K562 (cell line): ENCODE results near the gene SIRPD. TPM values are rescaled to one million over a fixed set of nuclear protein-coding genes. Genes with fewer than 3 reads are reported as not detected.

ENCODE experiments used
- ATAC-seq: fragments of 200-7000 bp; cut with Tn5 transposase; 3 replicates; pipeline ENCODE4 v1.9.1; 2020; ENCODE audit warnings: moderate library complexity
- BruUV-seq: library from RNA; stranded (reverse); fragments of 400-500 nt; replicated peaks from 2 replicates; lab custom pipeline; 2021; lab: Mats Ljungman, UMichigan
- CTCF ChIA-PET: fragments of 300-600 bp; formaldehyde crosslinking; extraction: SDS; loops from one replicate; lab custom pipeline; 2021; ENCODE audit warnings: low intra/inter-chr PET ratio; lab: Yijun Ruan, JAX
- POLR2A ChIA-PET: fragments of 300-600, 350-650 bp; sonication (Branson Sonifier 250); formaldehyde crosslinking; extraction: SDS; loops from one replicate; lab custom pipeline; 2021; ENCODE audit warnings: antibody characterized with exemption, inconsistent platforms; lab: Yijun Ruan, JAX
- DNase-seq, 4 experiments: peaks; one replicate each; pipeline versions ENCODE4 v3.0.0 to v3.0.0-alpha.2; 2011 to 2018; ENCODE audit warnings: low spot score in 3 of 4, mixed read lengths in 3 of 4; ENCODE audit errors: extremely low read depth in 1 of 4
- FAIRE-seq: peaks from 2 replicates; lab custom pipeline; 2011; peaks lifted over from hg19 to GRCh38; lab: Jason Lieb, UNC
- H2AFZ ChIP-seq: 2 replicates; pipeline ENCODE4 v1.6.0; 2011; ENCODE audit warnings: low read depth, low read length, control low read depth, inconsistent platforms
- H3K27ac ChIP-seq: fragments of 200-600 bp; 3 replicates; pipeline ENCODE4 v1.8.0; 2011; ENCODE audit warnings: low read depth, mild to moderate bottlenecking, control low read depth, inconsistent platforms, low read length, moderate library complexity, mixed read lengths; ENCODE audit errors: extremely low read depth
- H3K27me3 ChIP-seq, 2 experiments: fragments of 300-600 bp in 1 of 2; 2 replicates in 1 of 2; 3 replicates in 1 of 2; pipeline versions ENCODE4 v1.6.0 to v1.8.0; 2011; ENCODE audit warnings: inconsistent platforms in 2 of 2, low read length in 2 of 2, mild to moderate bottlenecking in 1 of 2, mixed read lengths in 1 of 2, moderate library complexity in 1 of 2; ENCODE audit not compliant: control insufficient read depth in 2 of 2, insufficient read depth in 2 of 2
- H3K36me3 ChIP-seq: fragments of 300-600 bp; 3 replicates; pipeline ENCODE4 v1.8.0; 2011; ENCODE audit warnings: mild to moderate bottlenecking, low read length, inconsistent platforms; ENCODE audit not compliant: control insufficient read depth, insufficient read depth
- H3K4me1 ChIP-seq, 2 experiments: fragments of 200-600 bp in 1 of 2; replicated peaks in 1 of 2; 2 replicates in 1 of 2; 3 replicates in 1 of 2; pipeline versions ENCODE4 v1.5.1 to v1.8.0; 2011; ENCODE audit warnings: inconsistent platforms in 2 of 2, low read length in 2 of 2, mild to moderate bottlenecking in 1 of 2, mixed read lengths in 1 of 2, moderate library complexity in 1 of 2; ENCODE audit not compliant: control insufficient read depth in 2 of 2, insufficient read depth in 2 of 2
- H3K4me2 ChIP-seq: 2 replicates; pipeline ENCODE4 v1.6.1; 2011; ENCODE audit warnings: low read length, control low read depth, inconsistent platforms, mixed read lengths; ENCODE audit not compliant: insufficient read depth
- H3K4me3 ChIP-seq: fragments of 200-600 bp; sonication (generic), shearing (Covaris generic); 2 replicates; pipeline ENCODE4 v1.5.1; 2016; ENCODE audit warnings: control low read depth, inconsistent platforms
- H3K79me2 ChIP-seq: fragments of 200-600 bp; 3 replicates; pipeline ENCODE4 v1.8.0; 2011; ENCODE audit warnings: low read length, inconsistent platforms; ENCODE audit not compliant: control insufficient read depth, insufficient read depth
- H3K9ac ChIP-seq, 2 experiments: 2 replicates each; pipeline versions ENCODE4 v1.6.0 to v1.6.1; 2011; ENCODE audit warnings: low read depth in 2 of 2, low read length in 2 of 2, control low read depth in 1 of 2, inconsistent platforms in 1 of 2, mild to moderate bottlenecking in 1 of 2, mixed read lengths in 1 of 2; ENCODE audit not compliant: insufficient read depth in 1 of 2
- H3K9me1 ChIP-seq: one replicate; pipeline ENCODE4 v1.6.0; 2011; ENCODE audit warnings: inconsistent platforms, mild to moderate bottlenecking, low read length, moderate library complexity; ENCODE audit not compliant: control insufficient read depth, insufficient read depth
- H3K9me3 ChIP-seq: replicated peaks from 2 replicates; pipeline ENCODE4 v1.5.1; 2011; ENCODE audit warnings: low read depth, low read length, inconsistent platforms; ENCODE audit not compliant: control insufficient read depth, insufficient read depth
- H4K20me1 ChIP-seq: replicated peaks from 2 replicates; pipeline ENCODE4 v1.6.1; 2011; ENCODE audit warnings: low read length, inconsistent platforms, mixed read lengths; ENCODE audit not compliant: control insufficient read depth, insufficient read depth
- ZNF280A ChIP-seq: fragments of 450-650 bp; IDR thresholded peaks from 2 replicates; pipeline ENCODE4 v1.6.1; 2018; ENCODE audit warnings: mild to moderate bottlenecking, low read depth; ENCODE audit not compliant: partially characterized antibody
- ZNF766 ChIP-seq: fragments of 200-800 bp; sonication (Bioruptor generic); conservative IDR thresholded peaks from 2 replicates; pipeline ENCODE4 v1.6.1; 2016; ENCODE audit warnings: missing genetic modification characterization, missing compliant biosample characterization
- WGBS: fragments of 100-300 bp; shearing (Covaris generic); methylation state at CpG from one replicate; pipeline ENCODE4 v1.1.6; 2016; ENCODE audit warnings: low coverage, mixed read lengths; ENCODE audit not compliant: insufficient coverage; ENCODE audit errors: missing lambda C conversion rate; 5-methylcytosine and 5-hydroxymethylcytosine counted together
- in situ Hi-C: fragments of 300-500 bp; cut with MboI; formaldehyde crosslinking; loops from 4 replicates; pipeline ENCODE4 v1.15.0; 2018; ENCODE audit warnings: inconsistent platforms, mixed read lengths
- intact Hi-C: fragments of 100-400 bp; cut with micrococcal nuclease; formaldehyde crosslinking; loops from 2 replicates; pipeline ENCODE4 v1.14.2; 2022
- polyA plus RNA-seq, 8 experiments: library from polyadenylated mRNA; depleted of rRNA in 4 of 8; stranded (reverse) in 5 of 8; unstranded in 3 of 8; fragments of >200 nt; fragmentation: Nextera tagmentation in 2 of 8; fragmentation: Illumina TruSeq in 1 of 8; extraction: Ambion mirVana in 2 of 8; extraction: Trizol in 1 of 8; gene quantifications; 2 replicates each; pipeline versions ENCODE4 v1.2.1 to v1.2.3, GENCODE V29; 2011 to 2014; ENCODE audit warnings: inconsistent platforms in 1 of 8, missing spikeins in 1 of 8
- total RNA-seq, 7 experiments: library from RNA; depleted of rRNA in 6 of 7; stranded (reverse); fragments of >200 nt in 6 of 7; fragmentation: Illumina TruSeq in 2 of 7; extraction: Trizol in 2 of 7; gene quantifications; 2 replicates each; pipeline versions ENCODE4 v1.2.1 to v1.2.3, GENCODE V29; 2011 to 2021; ENCODE audit warnings: low replicate concordance in 1 of 7

Gene SIRPD
- total and polyA plus RNA-seq, 9 of the 15 experiments (the other 6 are each of a cell fraction or from before 2014, with no cell fraction given): not detected

GRCh38 chr20:1499528-1500420, 57.7 kb downstream of the SIRPD start:
- no peaks in the 10 kb centered on the region for H4K20me1 ChIP-seq
- H3K4me1 ChIP-seq: no peaks in the 10 kb centered on the region; a peak in 1 of 5 replicates
- in situ Hi-C loops (loop anchor here (25.0 kb wide), 1 partner anchor 263 kb away; no protein-coding TSS in a partner anchor), intact Hi-C loops (loop anchor here (10.0 kb wide), 1 partner anchor 185 kb away; no protein-coding TSS in a partner anchor)
- H2AFZ ChIP-seq: no peak overlapping the region
- H3K4me3 ChIP-seq: no peak overlapping the region
- H3K9ac ChIP-seq: no peak overlapping the region
- BruUV-seq: no TSS peak
- ATAC-seq (no peak), DNase-seq (no peak), FAIRE-seq (no peak)
- no peak overlapping the region for H3K4me2 ChIP-seq
- WGBS: 0% methylated on average over 8 of the region's 8 CpGs
- no peaks in the 10 kb centered on the region for H3K79me2 ChIP-seq
- H3K9me3 ChIP-seq: no peaks in the 10 kb centered on the region
- TF ChIP-seq ZNF280A (no peak), ZNF766 (CRISPR knock-in tag) (0 out of 2 replicates have a peak, but pooled peaks have one; percentile 24)
- no peak overlapping the region for H3K27ac ChIP-seq
- CTCF ChIA-PET: no interaction called here
- POLR2A ChIA-PET: interaction anchor here (0.7 to 1.4 kb wide), 2 partner anchors 32 to 958 kb away, joined by 3 read pairs; no protein-coding TSS in a partner anchor
- H3K9me1 ChIP-seq: no peaks in the 10 kb centered on the region
- H3K36me3 ChIP-seq: no peaks in the 10 kb centered on the region
- no peaks in the 10 kb centered on the region for H3K27me3 ChIP-seq
